ENCODE data around the gene C2CD2L.
"Not testable (repeated sequence)": the region's sequence is repeated elsewhere in the genome, so short reads cannot be mapped to it uniquely, and the experiment has no call there.

C2CD2L gene

DNA sequence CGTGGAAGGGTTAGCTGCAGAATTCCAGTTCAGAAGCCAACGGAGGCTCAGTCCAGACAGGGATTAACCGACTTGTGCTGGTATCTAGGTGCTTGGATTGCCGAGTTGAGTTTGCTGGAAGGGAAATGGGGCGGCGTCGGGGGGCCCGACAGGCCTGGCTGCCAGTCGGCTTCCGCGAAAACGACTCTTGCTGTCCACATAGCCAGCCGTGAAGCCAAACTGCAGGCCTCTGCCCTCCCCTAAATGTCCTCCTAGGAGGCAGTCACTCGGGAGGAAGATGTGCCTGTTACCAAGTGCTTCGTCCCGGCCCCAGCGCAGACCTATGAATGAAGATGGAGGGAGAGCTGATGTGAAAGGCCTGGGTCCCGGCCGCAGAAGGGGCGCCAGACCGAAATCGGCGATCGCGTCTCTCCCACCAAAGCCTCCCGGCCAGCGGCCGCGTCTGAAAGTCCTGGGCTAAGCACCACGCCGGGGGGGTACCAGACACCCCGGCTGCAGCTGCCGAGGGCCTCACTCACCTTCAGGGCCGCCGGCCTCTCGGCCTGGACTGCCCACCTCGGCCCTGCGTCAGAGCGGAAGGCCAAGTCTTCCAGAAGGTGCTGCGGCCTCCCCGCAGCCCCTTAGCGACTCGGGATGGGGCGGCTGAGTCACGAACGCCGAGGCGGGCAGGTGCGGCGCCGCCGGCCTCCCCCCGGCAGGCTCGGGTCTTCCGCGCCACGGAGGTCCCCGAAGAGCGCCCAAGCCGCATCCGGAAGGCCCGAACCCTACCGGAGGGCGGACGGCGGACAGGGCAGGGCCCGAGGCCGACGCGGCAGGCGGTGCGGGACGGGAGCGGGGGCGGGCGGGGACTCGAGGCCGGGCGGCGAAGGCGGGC, 13.0 kb upstream of the C2CD2L start:
- DNase-seq = no peak

DNA sequence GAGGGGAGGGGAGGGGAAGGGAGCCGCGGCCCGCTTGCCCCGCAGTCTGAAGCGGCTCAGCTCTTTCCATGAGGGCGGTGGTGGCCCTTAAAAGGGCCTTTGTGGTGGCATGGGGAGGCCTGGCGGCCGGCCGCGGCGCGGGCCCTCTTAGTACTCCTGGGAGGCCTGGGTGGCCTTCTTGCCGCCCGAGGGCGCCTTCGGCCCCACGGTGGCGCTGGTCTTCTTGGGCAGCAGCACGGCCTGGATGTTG, 12.4 kb upstream of the C2CD2L start:
- DNase-seq = peak; percentile 58

DNA sequence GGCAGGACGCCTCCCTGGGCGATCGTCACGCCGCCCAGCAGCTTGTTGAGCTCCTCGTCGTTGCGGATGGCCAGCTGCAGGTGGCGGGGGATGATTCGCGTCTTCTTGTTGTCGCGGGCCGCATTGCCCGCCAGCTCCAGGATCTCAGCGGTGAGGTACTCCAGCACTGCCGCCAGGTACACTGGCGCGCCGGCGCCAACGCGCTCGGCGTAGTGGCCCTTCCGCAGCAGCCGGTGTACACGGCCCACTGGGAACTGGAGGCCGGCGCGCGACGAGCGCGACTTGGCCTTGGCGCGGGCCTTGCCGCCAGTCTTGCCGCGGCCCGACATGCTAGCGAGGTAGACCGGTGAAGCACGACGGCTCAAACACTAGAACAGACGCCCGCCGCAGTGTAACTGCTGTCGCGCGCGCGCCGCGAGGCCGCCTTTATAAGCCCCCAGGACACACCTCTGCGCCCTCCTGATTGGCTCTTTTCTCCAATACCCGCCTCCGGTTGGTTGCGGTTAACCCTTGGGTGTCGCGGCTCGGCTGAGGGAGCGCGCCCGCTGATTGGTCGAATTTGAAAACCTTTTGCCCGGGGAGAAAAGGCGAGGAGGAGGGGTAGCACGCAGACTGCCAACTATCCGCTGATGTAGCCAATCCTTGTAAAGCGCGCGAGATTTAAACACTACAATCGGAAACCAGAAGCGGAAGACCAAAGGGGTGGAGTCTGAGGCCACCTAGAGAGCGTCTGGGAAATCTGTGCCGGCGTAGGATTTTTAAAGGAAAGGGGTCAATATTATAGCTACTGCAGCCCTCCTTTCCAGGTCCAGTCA, 11.9 kb upstream of the C2CD2L start:
- DNase-seq = peak; percentile 99

DNA sequence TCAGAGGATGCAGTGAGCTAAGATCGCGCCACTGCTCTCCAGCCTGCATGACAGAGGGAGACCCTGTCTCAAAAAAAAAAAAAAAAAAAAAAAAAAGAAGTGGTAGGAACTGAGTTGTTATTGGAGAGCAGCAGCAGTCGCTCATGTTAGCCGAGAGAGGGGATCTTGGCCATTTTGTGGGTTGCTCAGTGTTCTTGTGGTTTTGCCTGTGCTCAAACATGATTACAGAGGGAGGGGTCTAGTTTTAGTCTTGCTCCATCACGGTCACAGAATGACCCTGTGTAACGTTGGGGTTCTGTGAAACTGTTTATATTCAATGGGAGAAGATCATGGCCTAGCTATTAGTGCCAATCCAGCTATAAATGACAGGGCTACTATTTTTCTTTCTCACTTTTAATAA, 7.4 kb upstream of the C2CD2L start:
- DNase-seq = no peak

DNA sequence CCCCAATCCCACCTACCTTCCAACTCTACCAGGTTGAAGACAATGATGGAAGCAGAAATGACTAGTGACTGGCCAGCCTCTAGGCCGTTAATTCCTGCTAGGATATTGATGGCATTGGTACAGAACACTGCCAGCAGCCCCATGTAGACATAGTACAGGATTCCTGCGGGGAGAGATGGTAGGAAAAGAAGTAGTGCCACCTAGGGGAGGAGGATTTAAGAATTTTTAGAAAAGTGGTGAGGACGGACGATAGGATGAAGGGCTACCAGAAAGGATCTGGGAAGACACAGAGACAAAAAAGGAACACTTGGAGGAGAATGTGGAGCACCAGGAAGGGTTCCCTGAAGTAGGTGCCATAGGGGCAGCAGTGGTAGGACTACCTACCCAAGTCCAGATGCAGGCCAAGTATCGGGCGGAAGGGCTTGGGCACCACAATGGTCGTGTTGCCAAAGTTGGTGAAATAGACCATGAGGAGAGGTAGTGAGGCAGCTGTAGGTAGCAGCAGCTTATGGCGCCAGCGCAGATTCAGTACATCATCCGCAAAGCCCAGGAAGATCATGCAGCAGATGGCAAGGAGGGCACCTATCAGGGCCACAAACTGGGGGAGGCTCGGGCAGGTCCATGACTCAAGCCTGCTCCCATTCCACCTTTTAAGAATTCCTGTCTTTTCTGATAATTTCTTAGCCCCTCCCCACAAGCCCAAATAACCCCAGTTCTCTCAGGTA, 6.7 kb upstream of the C2CD2L start:
- DNase-seq = peak; percentile 20

DNA sequence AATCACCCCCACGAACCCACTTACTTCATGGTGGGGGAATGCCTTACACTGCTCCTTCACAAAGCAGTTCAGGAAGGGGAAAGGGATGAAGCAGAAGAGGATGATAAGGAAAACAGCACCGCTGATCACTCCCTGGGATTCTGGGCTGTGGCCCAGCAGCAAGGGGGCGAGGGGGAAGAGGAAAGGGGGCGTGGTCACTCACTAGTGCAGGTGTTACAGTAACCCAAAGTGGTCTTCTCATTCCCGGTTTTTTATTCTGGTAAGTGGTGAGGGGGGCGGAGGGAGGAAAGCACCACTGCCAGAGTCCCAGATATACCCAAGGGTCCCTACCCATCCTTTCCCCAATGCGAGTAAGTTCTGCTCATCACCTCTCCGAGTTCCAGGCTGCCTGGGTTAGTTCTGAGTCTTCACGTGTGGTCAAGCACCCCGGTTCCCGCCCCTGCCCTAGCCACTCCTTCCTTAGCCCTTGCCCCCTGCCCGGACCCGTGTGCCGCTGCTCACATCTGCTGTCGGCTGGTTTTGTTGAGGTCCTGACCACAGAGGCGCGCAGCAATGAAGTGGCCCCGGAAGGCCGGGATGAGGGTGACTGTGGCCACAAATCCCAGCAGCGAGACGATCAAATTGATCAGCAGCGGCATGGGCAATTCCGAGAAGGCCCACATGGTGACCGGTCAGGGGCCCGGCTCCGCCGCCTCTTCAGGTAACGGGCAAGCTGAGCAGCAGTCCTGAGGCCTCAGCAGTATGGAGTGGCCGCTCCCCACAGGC, 6.0 kb upstream of the C2CD2L start:
- DNase-seq = no peak

DNA sequence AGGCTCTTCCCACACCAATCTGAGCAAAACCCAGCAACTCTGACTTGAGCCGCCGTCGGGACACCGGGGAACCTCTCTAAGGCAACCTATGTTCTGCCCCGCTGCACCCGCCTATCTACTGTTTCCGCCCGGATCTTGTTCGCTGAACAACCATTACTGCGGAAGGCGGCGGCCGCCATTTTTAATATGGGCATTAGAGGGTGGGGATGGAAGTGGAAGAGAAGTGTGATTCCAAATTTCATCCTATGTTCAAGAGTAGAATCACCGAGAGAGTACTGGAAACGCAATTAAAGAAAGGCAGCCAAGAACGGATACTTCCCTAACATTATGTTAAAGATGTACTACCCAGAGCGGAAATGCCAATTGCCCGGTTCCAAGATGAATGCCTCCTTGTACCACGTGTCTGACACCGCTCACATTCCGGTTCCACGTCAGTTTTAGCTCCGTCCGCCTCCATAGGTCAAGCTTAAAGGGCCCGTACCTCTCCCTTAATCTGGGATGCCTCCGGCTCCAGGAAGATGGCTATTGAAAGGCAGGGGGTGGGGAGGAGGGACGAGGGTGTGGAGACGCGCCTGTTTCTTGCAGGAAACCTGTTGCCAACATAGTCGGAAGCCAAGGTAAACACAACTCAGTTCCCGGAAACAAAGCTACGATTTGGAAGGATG, 5.3 kb upstream of the C2CD2L start, which contains the start of gene DPAGT1:
Gene DPAGT1, minus strand, starts transcription at position 95 of the 665 bp plus-strand sequence. CDS start 198 bp downstream, outside the sequence.
- peak; percentile 99 for DNase-seq

DNA sequence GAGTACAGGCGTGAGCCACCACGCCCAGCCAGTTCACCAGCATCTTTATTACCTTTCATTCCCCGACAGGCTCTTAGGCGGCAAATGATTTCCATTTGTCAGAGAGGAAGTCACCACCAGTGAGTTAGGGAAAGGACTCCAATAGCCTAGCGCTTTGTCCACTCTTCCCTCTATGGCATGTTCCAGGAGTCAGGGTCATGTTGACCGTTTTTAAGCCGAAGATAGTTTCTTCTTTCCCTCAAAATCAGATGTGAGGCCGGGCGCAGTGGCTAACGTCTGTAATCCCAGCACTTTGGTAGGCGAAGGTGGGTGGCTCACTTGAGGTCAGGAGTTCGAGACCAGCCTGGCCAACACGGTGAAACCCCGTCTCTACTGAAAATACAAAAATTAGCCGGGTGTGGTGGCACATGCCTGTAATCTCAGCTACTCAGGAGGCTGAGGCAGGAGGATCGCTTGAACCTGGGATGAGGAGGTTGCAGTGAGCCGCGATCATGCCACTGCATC, 3.9 kb upstream of the C2CD2L start:
- not testable (repeated sequence) for DNase-seq

DNA sequence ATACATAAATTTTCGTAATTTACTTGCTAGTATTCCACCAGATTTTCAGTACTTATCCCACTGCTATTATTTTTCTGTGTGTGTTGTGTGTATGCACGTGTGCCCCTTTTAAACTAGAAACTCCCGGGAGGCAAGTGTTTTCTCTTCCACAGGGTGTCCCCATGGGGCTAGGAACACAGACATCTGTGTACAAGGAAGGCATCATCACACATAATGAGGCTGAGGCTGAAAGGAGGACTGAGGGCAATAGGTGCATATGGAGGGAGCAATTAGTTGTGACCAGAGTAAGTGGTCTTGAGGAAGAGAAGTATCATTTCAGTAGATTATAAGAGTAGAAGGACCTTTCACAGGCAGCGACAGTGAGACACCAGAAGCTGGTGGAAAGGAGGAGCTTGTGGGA, 3.4 kb upstream of the C2CD2L start:
- DNase-seq = no peak

DNA sequence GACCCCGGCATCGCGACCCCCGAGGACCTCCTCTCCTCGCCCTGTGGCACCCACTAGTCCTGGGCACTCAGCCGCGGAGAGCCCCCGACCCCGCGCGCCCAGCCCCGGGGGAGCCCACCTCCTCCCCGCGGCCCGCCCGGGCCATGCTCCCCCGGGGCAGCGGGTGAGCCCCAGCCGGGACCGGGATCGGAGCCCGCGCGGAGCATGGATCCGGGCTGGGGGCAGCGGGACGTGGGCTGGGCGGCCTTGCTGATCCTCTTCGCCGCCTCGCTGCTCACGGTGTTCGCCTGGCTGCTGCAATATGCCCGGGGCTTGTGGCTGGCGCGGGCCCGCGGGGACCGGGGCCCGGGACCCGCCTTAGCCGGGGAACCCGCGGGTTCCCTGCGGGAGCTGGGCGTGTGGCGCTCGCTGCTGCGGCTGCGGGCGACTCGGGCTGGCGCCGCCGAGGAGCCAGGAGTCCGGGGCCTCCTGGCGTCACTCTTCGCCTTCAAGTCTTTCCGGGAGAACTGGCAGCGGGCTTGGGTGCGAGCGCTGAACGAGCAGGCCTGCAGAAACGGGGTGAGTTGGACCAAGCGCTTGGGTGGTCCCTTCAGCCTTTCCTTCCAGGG, 498 bp downstream of the C2CD2L start:
- no peak for DNase-seq

DNA sequence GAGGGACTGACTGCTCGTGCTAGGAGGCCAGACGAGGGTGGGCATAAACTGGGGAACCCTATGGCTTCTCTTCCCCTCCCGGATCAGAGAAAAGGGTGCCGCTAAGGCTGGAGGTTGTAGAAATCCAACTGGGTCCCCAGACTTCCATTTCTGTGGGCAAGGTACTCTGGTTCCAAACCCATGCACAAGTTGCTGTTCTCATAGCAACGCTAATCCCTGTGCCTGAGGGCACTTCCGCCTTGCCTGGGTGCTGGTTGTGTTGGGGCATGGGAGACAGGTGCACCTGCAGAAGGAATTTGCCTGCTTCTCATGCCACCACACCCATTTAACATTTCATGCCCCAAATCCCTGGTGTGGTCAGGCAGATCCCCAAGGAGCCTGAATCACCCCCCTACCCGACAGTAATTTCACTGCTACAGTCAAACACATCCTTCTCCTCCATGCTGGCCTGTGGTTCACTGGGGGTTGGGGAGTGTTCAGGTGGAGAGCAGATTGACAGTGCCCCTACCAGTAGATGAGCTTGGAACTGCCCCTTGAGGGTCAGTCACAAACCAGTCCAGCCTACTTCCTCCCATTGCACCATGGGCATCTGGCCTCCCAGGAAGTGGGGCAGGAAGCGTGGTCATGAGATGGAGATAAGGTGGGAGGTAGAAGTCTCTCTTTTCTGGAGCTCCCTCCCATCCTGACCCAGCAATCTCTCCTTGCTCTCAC, 1.2 kb downstream of the C2CD2L start:
- DNase-seq = no peak

DNA sequence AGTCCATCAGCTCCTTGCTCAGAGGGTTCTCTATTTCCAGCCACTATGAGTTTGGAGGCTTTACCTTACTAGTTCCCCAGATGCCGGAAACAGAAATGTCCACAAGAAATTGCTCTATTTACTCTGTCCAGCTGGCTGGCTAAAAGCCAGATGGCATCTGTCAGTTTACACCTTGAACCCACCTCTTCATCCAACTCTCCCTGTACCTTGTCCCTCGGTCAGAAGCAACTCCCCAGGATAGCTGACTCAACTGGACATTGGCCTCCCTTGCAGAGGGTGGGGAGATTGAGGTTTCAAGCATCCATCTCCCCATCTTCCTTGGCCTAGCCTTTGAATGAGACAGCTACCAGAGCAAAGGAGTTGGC, 1.7 kb downstream of the C2CD2L start:
- no peak for DNase-seq

DNA sequence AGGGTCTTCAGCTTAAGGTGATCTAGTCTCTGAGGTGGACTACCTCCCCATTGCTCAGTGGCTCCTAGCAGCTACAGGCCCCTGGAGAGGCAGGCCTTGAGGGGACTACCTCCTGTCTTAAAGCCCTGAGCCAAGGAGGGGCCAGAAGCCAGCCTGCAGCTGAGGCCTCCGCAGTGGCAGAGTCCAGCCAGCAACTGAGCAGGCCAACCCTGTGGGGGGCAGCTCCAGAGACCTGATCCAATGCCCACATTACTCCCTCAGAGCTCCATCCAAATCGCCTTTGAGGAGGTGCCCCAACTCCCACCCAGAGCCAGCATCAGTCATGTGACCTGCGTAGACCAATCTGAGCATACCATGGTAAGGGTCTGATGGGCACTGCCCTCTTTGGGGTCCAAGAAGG, 2.7 kb downstream of the C2CD2L start:
- DNase-seq = no peak

DNA sequence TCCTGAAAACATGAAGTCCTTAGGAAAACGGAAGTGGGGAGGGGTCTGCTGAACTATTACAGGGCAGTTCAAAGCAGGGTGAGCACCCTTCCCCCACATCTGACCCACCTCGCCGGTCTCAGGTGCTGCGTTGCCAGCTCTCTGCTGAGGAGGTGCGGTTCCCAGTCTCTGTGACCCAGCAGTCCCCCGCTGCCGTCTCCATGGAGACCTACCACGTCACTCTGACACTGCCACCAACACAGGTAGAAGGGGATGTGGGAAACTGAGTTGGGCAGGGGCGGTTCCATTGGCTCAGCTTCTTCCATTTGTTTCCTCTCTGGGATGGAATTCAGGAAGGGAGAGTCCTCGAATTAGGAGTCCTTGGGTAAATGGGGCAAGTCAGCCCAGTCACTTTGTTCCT, 3.3 kb downstream of the C2CD2L start:
- no peak for DNase-seq

DNA sequence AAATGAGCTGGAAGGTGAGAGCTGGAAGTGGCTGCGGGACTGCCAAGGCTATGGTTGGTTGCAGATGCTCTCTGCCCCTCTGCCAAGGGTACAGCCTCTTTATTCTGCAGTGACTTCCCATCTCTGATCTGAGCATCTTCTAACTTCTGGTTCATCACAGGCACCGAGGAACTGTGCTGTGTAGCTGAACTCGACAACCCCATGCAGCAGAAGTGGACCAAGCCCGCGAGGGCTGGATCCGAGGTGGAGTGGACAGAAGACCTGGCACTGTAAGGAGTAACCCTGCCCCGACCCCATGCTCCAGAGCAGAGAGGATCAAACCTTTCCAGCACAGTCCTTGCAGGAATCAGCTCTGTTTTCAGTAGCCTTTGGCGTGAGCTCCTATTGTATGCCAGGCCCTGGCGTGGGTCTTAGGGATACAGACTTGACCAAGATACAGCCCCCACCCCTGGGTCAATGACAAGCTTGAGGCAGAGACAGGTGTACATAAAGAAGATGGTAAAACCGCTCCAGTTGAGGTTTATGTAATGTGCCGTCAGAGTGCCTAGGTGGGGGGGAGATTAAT, 4.3 kb downstream of the C2CD2L start:
- DNase-seq = no peak

DNA sequence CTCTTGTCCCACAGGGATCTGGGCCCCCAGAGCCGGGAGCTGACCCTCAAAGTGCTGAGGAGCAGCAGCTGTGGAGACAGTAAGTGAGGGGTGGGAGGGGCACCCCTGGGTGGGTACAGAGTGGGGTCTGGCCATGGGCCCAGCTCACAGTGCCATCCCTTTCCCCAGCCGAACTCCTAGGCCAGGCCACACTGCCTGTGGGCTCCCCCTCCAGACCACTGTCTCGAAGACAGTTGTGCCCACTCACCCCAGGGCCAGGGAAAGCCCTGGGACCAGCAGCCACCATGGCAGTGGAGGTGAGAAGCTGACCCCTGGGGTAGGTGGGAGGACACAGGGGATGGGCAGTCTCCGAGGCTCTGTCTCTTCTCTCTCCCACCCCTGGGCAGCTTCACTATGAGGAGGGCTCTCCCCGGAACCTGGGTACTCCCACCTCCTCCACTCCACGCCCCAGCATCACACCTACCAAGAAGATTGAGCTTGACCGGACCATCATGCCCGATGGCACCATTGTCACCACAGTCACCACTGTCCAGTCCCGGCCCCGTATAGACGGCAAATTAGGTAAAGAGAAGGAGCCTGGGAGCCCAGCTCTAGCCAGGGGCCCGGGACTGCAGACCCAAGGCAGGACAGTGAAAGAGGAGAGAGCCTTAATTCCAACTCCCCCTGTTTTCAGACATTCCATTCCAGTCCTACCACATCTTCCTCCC, 5.3 kb downstream of the C2CD2L start:
- no peak for DNase-seq

DNA sequence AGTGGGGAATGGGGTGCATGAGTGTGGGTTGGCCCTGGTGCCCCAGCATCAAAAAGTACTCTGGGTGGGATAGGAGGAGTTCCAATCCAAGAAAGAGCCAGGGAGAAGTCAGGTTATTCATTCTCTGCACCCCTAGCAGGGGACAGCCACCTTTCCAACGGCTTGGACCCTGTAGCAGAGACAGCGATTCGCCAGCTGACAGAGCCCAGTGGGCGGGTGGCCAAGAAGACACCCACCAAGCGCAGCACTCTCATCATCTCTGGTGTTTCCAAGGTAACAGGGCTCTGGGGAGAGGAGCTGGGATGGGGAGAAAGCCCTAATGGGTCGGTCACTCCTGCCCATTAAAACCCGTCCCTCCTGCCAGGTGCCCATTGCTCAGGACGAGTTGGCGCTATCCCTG, 6.6 kb downstream of the C2CD2L start:
- DNase-seq = no peak

DNA sequence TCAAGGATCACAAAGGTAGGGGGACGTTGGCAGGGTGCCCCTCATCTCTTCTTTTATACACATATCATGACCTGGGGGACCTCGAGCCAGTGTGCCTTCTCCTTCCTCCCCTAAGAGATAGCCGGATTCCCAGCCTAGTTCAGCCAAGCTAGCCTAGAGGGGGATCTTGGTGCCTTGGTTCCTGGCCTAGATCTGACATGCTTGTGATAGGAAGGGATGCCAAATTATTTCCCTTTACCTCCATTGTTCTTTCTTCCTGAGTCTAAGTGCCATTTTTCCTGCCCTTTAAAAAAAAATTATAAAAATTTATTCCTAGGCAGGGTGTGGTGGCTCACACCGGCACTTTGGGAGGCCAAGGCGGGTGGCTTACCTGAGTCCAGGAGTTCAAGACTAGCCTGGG, 7.2 kb downstream of the C2CD2L start:
- no peak for DNase-seq

DNA sequence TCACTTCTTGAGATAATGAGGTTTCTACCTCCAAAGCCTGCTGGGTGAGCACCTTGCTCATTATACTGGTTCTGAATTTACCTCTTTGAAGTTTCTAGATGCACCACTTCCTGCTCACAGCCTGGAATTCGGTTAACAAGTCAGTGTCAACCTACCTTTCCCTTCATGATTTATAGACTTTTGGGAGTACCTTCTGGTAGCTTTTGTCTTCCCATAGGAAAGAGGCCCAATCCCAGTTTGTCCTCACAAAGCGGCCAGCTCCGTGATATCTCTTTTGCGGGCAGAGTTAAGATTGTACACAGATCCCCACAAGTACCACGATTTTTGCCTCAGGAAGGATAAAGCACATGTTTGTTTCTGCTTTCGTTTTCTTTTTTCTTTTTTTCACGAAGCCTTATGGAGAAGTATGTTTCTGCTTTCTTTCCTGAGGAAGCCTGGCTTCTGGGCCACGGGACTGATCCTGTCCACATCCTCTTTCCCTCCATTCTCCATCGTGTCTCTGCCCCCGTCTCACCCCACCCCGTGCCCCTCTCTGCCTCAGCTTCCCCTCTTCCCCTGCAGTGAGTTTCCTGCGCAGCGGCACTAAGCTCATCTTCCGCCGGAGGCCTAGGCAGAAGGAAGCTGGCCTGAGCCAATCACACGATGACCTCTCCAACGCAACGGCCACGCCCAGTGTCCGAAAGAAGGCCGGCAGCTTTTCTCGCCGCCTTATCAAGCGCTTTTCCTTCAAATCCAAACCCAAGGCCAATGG, 8.5 kb downstream of the C2CD2L start:
- no peak for DNase-seq

Data from KG1 (cell line).